Fibroblast of skin of scalp (primary cell): ENCODE results near the gene DIPK1B.
"Not testable (repeated sequence)": the region's sequence is repeated elsewhere in the genome, so short reads cannot be mapped to it uniquely, and the experiment has no call there.

ENCODE experiments used
- DNase-seq: peaks from one replicate; pipeline ENCODE4 v3.0.0-alpha.2; 2013

DIPK1B gene

GRCh38 chr9:136754626-136755301 lies 42.4 kb downstream of the DIPK1B start:
- no peak for DNase-seq

- DNase-seq, result not testable (repeated sequence)
Measured at GRCh38 chr9:136755302-136756133, 43.1 kb downstream of the DIPK1B start.

- DNase-seq, result no peak
Measured at GRCh38 chr9:136756134-136756438, 43.7 kb downstream of the DIPK1B start.

GRCh38 chr9:136756836-136757235 lies 44.5 kb downstream of the DIPK1B start:
- DNase-seq, result no peak

- no peak for DNase-seq
Measured at GRCh38 chr9:136757328-136757727, 45.0 kb downstream of the DIPK1B start.

GRCh38 chr9:136757751-136758140 lies 45.4 kb downstream of the DIPK1B start:
- no peak for DNase-seq

- DNase-seq, result no peak
Measured at GRCh38 chr9:136759001-136759400, 46.6 kb downstream of the DIPK1B start.

- no peak for DNase-seq
Measured at GRCh38 chr9:136759436-136760325, 47.3 kb downstream of the DIPK1B start.

- no peak for DNase-seq
Measured at GRCh38 chr9:136760424-136760823, 48.1 kb downstream of the DIPK1B start.

GRCh38 chr9:136760834-136761544 lies 48.6 kb downstream of the DIPK1B start:
- DNase-seq, result peak; percentile 56

- no peak for DNase-seq
Measured at GRCh38 chr9:136761545-136761981, 49.2 kb downstream of the DIPK1B start.

GRCh38 chr9:136762221-136762691 lies 49.9 kb downstream of the DIPK1B start:
- no peak for DNase-seq

- DNase-seq, result peak; percentile 38
Measured at GRCh38 chr9:136762915-136763648, 50.7 kb downstream of the DIPK1B start.

- DNase-seq, result no peak
Measured at GRCh38 chr9:136763649-136764035, 51.3 kb downstream of the DIPK1B start.

- no peak for DNase-seq
Measured at GRCh38 chr9:136764301-136764891, 52.0 kb downstream of the DIPK1B start, which contains the start of gene LCN15. Gene LCN15 (minus strand): TSS chr9:136764518. CDS start chr9:136764488, 30 bp downstream.

GRCh38 chr9:136765041-136765440 lies 52.7 kb downstream of the DIPK1B start:
- no peak for DNase-seq

GRCh38 chr9:136765745-136766409 lies 53.5 kb downstream of the DIPK1B start:
- DNase-seq, result not testable (repeated sequence)

GRCh38 chr9:136766410-136767120 lies 54.2 kb downstream of the DIPK1B start:
- peak; percentile 25 for DNase-seq

GRCh38 chr9:136769710-136770191 lies 57.4 kb downstream of the DIPK1B start:
- no peak for DNase-seq
